ENCODE measurements around the gene CDC42BPB.

Gene CDC42BPB

DNA sequence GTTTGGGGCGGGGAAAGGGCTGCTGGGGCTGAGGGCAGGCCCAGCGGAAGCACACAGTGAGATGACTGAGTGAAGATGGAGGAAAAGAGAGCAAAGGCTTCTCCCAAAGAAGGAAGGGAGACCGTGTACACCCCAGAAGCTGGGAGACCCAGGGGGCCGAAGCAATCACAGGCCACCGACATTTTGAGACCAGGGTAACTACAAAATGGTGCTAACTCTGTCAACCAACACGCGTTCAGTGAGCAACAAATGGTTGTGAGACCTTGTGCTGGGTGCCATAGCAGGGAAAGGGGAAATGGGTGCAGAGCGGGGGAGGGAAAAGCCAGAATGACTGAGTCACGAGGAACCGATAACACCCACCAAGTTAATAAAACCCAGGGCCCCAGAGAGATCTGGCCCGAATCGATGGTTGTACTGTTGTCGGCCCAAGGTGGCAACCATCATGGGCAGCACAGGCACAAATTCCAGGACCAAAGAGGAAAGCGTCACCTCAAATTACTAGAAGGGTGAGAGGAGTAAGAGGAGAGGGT lies 50.3 kb downstream of the CDC42BPB start:
- no peak for TF ChIP-seq CTCF (IDR thresholded peaks at IDR 0.05; ENCODE audit: low read depth, low read length)
- H3K4me3 ChIP-seq (replicated peaks in 1 of 2; ENCODE audit: low read depth in 2 of 2, low read length in 2 of 2), result no peak overlapping the region

GRCh38 chr14:103006106-103006505 lies 51.2 kb downstream of the CDC42BPB start:
- H3K4me3 ChIP-seq (replicated peaks in 1 of 2; ENCODE audit: low read depth in 2 of 2, low read length in 2 of 2), result no peak overlapping the region
- no peak for DNase-seq (ENCODE audit: low read depth in 2 of 2)
- TF ChIP-seq CTCF (IDR thresholded peaks at IDR 0.05; ENCODE audit: low read depth, low read length), result no peak

More for the DNA sequence above, 50.3 kb downstream of the CDC42BPB start:
- DNase-seq (ENCODE audit: low read depth in 2 of 2), result no peak

DNA sequence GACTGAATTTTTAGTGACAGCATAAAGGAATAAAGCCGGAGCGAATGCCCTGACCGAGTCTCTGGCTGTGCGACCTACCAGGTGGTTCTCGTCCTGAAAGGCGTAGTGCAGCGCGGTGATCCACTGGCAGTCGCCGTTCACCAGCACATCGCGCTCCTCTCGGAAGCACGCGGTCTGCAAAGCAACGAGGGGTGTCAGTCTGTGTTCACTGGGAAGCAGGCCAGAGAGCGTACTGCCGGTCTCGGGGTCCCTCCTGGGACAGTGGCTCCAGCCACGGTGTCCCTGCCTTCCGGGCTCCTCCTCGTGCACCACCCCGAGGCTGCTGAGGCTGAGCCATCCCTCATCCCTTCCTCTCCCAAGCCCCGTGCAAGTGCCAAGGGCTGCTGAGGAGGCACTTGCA lies 53.5 kb downstream of the CDC42BPB start:
- no peak overlapping the region for H3K4me3 ChIP-seq (replicated peaks in 1 of 2; ENCODE audit: low read depth in 2 of 2, low read length in 2 of 2)
- TF ChIP-seq CTCF (IDR thresholded peaks at IDR 0.05; ENCODE audit: low read depth, low read length), result no peak
- no peak for DNase-seq (ENCODE audit: low read depth in 2 of 2)

- no peak for TF ChIP-seq CTCF (IDR thresholded peaks at IDR 0.05; ENCODE audit: low read depth, low read length)
- no peak overlapping the region for H3K4me3 ChIP-seq (replicated peaks in 1 of 2; ENCODE audit: low read depth in 2 of 2, low read length in 2 of 2)
- no peak for DNase-seq (ENCODE audit: low read depth in 2 of 2)
These were observed 54.1 kb downstream of the CDC42BPB start for GRCh38 chr14:103003351-103003615.

- no peak for DNase-seq (ENCODE audit: low read depth in 2 of 2)
- no peak overlapping the region for H3K4me3 ChIP-seq (replicated peaks in 1 of 2; ENCODE audit: low read depth in 2 of 2, low read length in 2 of 2)
- no peak for TF ChIP-seq CTCF (IDR thresholded peaks at IDR 0.05; ENCODE audit: low read depth, low read length)
These were observed 54.6 kb downstream of the CDC42BPB start for GRCh38 chr14:103002578-103003350.

GRCh38 chr14:103001651-103002396 lies 55.5 kb downstream of the CDC42BPB start:
- H3K4me3 ChIP-seq (replicated peaks in 1 of 2; ENCODE audit: low read depth in 2 of 2, low read length in 2 of 2), result no peak overlapping the region
- no peak for TF ChIP-seq CTCF (IDR thresholded peaks at IDR 0.05; ENCODE audit: low read depth, low read length)
- no peak for DNase-seq (ENCODE audit: low read depth in 2 of 2)

Data from cardiac fibroblast (primary cell).